ENCODE measurements around the gene RAN.

GRCh38 chr12:130846369-130846768 lies 25.5 kb upstream of the RAN start:
- TF ChIP-seq POLR2A (IDR thresholded peaks at IDR 0.05) (no peak), CTCF (IDR thresholded peaks at IDR 0.05) (no peak)
